HG03039 (cell line): ENCODE measurements around the gene RAB44.

Source experiments
- ATAC-seq: cut with Tn5 transposase; IDR thresholded peaks from one replicate; pipeline ENCODE4 v1.9.1; 2021; ENCODE audit warnings: mild to moderate bottlenecking, moderate library complexity; ENCODE audit not compliant: unreplicated experiment

The RAB44 gene

DNA sequence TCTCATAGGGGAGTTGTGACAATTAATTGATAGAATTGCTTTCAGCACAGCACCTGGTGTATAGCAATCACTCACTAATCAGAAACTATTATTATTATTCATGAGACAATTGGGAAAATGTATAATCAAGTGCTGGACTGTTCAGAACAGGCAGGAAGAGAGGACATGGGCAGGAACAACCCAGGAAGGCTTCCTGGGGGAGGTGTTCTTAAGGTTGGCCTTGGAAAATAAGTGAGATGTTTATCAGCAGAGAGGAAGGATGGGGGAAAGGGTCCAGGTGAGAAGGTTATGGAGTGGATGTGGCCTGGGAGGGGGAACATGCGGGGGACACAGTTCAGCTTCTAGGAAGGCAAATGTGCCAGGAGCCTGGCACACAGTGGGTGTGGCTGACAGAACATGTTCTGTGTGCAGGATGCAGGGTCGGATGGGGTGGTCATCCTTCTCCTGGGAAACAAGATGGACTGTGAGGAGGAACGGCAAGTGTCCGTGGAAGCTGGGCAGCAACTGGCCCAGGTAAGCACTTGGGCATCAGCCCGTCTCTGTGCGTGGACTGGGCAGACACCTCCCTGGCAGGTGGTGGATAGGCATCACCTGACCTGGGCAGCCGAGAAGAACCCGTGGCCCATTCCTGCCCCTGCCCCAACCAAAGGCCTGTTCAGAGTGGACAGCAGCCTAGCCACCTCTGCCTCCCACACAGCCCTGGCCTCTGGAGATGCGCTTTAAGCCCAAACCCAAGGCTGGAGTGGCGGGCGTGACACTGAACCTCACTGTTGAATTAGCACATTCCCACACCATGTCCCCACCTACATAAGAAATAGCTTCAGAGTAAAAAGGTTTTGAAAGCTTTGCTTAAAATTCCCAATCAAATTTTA is 30.9 kb downstream of the RAB44 start:
- ATAC-seq = no peak

DNA sequence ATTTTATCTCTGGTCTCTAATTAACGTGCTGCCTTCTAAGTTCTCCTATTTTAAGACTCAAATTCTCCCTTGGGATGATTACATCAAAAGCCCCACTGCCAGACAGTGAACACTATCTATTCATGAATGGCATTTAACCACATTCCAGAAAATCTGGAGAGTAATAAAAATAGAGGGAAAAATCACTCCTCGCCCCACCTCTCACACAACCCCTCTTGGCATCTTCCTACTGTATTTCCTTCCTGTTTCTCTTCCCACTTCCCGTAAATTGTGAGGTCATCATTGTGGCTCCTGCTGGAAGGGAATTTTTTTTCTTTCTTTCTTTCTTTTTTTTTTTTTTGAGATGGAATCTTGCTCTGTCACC is 31.5 kb downstream of the RAB44 start:
- ATAC-seq = no peak

DNA sequence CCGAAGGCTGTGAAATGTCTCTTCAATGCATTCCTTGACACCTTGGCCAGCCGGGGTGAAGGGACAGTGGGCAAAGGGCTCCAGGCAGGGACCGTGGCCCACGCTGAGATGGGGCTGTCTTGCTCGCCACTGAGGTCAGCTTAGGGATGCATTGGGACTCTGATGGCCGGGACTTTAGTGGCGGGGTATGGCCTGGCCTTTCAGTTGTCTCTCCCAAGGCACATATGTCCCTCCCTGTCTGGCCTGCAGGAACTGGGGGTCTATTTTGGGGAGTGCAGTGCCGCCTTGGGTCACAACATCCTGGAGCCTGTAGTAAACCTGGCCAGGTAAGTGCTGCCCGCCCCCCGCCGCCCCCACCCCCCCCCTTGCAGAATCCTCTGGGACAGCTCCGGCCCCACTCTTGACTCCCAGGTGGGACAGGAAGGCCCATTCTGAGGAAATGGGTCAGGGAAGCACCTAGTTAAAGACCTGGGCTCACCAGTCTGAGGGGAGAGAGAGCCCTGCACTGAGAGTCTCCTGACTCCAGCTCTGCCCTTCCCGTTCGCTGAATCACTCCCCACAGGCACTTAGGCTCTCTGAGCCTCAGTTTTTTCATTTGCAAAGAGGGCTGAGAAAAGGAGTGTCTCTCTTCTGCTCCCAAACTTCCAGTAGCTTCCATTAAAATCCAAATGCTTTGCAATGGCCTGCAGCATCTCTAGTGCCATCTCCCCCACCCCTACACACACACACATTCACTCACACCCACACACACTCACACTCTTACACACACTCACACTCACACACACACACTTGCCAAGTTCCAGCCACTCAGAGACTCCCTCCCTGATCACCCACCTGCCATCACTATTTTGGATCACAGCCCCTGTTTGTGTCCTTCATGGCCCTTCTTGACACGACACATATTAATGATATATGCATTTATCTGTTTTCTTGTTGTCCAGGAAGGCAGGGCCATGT is 33.1 kb downstream of the RAB44 start:
- ATAC-seq = no peak

DNA sequence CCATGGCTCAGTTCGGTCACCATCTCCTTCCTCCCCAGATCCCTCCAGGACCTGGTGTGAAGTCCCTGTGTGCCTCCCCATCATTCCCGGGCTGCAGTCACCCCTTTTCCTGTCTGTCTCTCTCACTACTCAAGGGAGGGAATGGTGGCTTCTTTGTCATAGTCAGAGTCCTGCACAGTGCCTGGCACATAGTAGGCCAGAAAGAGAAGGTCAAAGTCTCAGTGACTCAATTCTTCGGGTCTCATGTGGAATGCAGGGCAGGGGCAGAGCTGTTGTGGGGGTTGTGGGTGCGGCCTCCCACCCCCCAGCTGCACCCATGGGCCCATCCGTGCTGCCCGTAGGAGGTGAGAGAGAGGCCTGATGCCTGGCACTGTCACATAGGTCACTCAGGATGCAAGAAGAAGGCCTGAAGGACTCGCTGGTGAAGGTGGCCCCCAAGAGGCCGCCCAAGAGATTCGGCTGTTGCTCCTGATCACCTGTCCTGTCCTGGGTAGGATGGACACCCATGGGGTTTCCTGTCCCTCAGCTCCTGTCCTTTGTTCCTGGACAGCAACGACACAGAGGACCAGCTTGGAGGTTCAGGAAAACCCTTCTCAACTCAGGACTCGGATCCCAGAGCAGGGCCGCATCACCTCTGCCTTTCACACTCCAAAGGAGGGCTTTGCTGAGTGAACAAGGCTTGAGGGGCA is 34.1 kb downstream of the RAB44 start:
- no peak for ATAC-seq

DNA sequence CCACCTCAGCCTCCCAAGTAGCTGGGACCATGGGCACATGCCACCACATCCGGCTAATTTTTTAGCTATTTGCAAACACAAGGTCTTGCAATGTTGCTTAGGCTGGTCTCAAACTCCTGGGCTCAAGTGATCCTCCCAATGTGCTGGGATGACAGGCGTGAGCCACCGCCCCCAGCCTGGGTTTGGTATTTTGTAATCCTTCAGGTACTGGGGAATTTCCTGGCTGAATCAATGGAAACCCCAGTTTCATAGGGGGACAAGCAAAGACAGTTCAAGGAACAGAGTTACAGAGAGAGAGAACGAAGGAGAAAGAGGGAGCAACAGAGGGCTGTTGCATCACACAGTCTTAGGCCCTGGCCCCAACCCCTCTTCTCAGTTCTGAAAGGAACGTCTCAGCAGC is 35.7 kb downstream of the RAB44 start:
- no peak for ATAC-seq

DNA sequence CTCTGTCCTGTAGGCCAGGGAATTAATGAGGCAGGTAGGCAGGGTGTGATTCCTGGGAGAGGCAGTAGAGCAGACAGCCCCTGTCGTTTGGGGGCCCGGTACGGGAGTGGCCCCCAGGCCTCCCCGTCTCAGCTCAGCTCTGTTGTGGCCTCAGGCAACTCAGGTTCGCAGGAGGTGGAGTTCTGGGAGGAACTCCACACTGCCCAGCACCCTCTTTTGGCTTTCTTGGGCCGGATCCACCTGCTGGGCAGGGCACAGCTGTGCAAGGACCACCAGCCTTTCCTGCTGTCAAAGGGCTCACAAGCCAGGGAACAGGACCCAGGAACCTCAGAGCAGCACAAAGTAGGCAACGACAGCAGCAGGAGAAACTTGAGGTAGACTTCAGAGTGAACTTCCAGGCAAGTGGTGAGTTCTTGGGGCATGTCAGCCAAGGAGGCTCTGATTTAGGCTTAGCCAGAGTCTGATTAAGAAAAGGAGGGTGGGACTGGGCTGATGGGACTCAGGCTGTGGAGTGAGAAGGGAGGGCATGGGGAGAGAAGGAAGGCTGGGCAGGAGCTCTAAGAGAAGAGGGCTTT is 36.9 kb downstream of the RAB44 start:
- no peak for ATAC-seq

DNA sequence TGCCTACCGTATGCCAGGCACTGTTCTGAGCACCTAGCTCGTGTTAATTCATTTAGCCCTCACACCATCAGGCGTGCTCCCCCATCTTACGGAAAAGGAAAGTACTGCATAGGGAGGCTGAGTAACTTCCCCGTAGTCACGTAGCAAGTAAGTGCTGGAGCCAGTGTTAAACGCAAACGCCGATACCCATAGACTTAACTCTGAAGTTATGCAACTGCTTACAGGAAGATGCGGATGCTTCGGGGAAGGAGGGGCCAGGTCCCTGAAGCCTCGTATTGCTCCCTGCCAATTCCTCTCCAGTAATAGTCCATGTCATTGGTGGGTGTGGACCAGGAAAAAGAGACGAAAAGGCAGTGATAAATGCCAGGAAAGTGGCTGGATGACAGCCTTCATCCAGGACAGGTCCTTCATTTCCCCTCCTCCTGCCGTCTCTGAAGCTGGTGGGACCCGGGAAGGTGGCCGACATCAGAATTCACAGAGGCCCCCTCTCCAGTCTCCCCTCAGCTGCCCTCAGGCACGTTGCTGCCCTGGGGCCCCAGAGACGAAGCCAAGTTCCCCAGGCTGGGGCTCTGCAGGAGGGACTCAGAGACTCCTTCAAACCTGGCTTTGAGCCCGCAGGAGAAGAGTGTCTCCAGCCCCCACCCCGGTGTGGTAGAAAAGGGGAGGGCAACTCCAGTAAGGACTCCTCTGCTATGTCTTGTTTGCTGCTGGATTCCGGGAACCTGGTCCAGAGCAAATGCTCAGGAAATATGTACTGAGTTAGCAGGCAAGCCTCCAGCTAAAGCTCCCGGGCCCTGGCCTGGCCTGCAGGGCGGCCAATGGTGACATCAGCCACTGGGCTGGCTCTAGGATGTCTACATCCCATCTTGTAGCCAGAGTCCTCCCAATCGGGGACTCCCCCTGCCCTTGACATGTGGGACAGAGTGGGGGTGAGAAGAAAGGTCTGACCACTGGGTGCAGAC is 37.8 kb downstream of the RAB44 start:
- ATAC-seq = no peak

DNA sequence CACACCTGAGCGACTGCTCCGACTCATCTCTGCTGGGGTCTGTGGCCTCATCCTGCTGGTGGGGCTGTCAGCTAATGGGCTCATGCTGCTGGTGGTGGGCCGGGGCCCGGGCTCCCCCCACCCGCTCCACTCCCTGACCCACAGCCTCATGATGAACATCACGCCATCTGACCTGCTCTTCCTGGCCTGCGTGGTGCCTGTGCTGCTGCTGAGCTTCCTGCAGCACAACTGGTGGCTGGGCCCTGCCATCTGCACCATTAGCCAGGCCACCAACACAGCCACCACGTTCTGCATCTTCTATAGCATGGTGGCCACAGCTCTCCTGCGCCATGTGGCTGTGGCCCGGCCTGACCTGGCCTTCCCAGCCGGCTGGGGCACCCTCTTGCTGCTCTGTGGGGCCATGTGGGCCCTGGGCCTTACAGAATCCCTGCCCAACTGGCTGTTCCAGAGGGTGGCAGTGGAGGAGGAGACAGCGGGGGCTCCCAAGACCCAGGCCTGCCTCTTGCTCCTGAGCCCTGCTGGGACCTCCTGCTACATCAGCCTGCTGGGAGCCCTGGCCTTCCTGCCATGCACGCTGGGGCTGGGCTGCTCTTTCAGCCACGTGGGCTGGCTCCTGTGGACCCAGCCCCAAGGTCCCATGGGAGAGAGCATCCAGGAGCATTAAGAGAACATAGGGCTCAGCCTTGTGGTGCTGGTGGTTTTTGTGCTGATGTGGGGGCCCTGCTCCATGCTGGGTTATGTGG is 39.6 kb downstream of the RAB44 start:
- ATAC-seq = no peak

DNA sequence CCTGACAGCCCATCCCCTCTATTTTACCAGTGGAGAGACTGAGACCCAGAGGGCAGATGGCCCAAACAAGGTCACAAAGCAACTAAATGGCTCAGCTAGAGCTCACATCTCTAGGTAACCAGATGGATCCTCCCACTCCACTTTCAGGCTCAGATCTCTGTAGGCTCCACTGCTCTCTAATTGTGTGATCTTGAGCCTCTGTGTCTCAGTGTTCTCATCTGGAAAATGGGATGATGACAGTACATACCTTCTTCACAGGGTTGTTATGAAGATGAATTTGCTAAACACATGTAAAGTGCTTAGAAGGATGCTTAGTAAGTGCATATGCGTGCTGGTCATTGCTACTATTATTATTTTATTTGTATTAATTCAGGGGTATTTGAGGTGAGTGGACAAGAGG is 40.5 kb downstream of the RAB44 start:
- no peak for ATAC-seq

DNA sequence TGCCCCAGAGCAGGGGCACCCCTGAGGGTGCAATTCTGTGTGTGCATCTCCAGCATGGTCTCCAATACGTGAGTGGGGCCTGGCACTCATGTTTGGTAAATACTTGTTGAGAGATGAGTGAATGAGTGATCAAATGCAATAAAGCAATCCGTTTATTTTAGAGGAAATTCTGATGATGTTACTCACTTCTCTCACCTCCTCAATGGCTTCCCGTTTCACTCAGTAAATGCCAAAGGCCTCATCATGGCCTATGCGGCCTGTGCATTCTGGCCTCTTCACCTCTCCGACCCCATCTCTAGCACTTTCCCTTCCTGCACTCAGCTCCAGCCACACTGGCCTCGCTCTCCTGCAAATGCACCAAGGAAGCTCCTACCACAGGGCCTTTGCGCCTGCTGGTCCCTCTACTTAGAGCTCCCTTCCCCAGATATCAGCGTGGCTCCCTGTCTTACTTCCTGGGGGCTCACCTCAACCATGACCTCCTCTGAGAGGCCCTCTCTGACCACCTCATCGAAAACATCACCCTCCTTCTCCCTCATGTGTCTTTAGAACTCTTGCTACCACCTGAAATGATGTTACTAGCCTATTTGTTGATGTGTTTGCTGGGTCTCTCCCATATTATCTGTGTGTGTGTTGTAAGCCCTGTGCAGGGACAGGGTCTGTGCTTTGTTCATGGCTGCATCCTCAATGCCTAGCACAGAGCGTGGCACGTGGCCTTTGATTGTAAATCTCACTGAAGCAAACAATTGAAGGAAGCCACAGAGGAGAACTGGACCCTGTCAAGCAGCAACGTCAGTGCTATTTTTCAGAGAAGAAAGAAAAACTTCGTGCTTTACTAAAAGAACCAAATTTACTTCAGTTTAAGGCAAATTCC is 42.6 kb downstream of the RAB44 start:
- no peak for ATAC-seq

DNA sequence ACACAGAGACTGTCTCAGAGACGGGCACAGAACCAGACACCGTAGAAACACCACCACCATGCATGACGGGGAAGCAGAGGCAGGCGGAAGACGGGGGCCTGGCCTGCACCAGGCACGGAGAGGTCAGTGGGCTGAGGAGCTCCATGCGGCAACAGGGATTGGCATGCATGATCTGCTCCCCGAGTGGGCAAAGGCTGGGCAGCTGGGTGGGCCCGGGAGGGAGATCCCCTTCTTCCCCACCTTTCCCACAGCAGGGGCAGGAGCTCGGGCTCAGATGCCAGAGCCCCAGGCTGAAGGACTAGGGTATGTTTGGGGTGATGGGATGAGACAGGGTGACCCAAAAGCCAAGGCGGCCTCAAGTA is 43.2 kb downstream of the RAB44 start:
- ATAC-seq = no peak

DNA sequence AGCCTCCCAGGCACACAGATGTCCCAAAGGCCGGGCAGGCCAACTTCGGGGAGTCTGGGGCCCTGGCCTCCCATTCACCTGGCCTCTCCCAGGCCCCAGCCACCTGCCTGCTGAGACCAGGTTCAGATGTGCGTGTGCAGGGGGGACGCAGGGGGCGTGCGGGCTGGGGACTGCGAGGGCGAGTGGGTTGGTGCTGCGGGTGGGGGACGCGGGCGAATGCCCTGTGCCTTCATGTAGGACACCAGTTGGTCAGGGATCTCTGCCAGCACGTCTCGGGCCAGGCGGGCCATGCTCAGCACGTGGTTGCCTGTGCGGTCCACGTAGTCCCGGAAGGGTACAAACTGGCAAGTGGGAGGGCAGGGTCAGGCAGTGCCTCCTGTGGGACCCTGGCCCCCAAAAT is 44.5 kb downstream of the RAB44 start:
- no peak for ATAC-seq

DNA sequence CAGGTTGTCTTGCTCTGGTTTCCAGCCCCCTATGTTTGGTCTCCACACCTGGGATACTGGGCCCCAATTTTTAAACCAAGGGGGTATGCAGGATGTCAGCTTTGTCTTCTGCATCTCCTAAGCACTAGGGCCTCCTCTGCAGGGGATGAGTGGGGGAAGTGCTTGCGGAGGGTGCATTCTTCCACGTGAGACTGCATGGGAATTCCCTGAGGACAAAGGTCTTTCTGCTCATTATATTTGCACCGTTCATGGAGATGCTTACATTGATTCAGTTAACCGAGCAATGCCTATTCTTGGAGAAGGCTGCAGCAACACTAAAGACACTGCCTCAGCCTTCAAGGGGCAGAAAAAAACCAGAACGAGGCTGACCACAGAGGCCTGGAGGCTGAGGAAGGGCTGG is 45.4 kb downstream of the RAB44 start:
- ATAC-seq = no peak

DNA sequence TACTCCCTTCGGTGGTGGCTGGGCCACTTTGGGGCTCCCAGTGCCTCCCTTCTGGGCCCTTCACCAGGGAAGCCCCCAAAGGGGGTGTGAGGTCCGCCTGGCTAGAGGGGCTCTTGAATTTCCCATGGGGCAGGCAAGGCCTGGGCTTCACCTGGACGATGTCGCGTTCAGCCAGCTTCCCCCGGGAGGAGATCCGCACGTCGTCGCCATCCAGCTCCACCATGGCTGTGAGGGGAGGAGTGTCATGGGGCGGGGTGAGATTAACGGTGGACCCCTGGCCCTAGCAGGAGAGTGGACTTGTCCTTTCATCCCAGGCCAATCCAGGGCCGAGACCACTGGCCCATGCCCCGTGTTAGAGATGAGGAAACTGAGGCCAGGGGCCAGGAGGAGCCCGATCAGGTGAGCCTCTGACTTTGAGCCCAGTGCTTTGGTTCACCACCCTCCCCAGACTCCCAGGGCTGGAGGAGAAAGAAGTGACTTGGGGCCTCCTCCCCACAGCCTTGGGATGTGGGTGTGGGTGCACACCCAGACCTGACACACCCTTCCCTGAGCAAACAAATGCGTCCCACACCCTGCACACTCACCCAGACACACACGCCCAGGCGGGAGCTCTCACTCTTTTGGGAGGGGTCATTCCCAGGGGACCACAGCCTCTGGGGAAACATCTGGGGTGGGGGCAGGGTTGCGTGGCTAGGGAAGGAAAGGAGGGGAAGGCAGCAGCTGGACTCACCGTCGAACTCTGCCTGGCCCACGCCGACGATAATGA is 46.1 kb downstream of the RAB44 start:
- ATAC-seq = no peak

DNA sequence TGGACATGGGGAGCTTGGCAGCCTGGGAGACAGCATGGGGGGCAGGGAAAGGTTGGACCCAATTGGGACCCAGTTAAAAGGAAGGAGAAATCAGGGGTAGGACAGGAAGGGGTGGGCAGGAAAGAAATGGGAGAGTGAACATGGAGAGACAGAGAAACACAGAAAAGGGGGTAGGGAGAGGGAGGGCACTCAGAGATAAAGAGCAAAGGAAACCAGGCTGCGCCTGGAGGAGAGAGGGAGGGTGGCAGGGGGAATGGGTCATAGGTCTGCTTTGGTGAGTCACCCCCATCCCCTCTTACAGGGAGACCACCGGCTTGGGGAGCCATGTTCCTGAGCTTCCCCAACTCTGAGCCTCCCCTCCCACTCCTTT is 46.7 kb downstream of the RAB44 start:
- no peak for ATAC-seq

DNA sequence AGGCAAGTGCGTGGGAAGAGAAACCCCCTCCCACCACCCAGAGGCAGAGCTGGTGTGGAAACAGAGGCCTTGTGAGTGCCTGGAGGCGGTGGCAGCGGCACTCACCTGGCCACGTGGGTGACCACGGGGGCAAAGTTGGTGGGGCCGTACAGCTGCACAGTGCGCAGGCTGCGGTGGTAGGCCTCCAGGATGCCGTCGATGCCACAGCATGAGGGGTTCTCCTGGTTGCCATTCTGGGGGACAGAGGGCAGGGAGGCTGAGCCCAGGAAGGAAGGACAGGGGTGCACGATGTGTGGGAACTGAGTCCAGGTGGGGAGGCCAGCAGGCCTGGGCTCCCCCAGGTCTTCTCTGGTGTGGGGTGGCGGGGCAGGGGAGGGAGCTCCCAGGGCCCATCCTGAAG is 47.7 kb downstream of the RAB44 start:
- ATAC-seq = no peak

DNA sequence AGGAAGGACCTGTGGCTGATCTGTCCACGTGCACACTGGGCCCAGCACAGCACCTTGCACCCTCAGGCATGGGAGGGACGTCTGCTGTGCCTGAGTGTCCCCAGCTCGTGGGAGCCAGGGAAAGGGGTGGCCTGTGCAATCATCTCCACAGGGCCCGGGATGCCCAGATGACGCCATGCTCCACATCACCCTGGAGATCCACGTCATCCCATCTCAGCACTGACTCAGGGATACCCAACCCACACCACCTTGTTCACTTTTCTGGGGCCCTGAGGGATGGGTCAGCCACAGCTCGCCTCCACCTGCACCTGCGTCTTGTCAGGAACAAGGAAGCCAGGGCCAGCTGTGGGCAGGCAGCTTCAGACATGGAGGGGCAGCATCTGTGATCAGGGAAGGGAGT is 48.2 kb downstream of the RAB44 start:
- ATAC-seq = no peak

DNA sequence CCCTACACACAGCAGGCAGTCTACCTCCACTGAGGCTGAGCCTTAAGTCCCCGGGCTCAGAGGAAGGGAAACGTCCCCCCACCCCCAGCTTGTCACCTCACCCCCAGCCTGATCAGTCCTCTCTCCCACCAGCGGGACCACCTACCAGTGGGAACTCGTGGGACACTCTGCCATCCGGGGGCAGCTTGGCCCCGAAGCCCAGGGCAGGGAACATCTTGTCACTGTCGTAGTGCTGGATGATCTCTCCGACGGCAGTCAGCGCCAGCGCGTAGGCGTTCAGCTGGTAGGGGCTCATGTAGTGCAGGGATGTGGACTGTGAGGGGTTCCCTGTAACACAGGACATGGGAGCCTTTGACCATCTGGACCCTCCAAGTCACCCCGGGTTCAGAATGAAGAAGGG is 48.6 kb downstream of the RAB44 start:
- no peak for ATAC-seq
